GM21576 (cell line): ENCODE measurements around the gene SORCS2.

Source experiments
- ATAC-seq: cut with Tn5 transposase; IDR thresholded peaks from one replicate; pipeline ENCODE4 v1.9.1; 2021; ENCODE audit warnings: mild to moderate bottlenecking, moderate library complexity; ENCODE audit not compliant: unreplicated experiment

The SORCS2 gene

DNA sequence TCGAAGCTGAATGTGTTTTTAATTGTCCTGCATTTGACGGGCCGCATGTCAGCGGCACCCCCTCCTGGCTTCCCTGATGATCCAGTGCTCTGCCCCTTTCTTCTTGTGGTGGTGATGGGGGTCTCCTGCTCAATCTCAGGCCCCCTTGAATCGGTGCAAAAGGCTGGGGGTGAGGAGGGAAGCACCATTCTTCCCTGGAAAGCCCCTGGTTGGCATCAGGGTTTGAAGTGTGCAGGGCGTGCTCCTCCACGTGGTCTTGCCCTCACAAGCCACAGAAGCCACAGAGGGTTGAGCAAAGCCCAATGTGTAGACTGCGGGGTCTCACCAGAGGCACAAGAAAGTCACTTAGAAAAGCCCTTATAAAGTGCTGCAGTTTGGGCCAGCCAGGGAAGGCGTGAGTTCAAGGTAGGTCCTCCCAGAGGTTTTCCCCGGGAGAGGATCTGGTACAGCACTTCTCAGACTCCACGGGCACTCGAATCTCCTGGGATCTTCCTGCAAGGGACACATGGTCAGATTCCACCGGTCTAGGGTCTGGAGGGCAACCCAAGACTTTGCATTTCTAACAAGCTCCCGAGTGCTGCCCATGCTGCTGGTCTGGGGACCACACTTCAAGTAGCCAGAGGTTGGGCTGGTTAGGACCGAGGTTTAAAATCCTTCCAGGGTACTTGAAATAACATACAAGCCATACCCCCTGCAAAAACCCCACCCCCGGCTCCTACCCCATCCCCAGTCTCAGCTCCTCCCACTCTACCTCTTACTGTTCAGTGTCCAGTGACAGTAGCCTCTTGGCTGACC, 207.3 kb downstream of the SORCS2 start:
- no peak for ATAC-seq

DNA sequence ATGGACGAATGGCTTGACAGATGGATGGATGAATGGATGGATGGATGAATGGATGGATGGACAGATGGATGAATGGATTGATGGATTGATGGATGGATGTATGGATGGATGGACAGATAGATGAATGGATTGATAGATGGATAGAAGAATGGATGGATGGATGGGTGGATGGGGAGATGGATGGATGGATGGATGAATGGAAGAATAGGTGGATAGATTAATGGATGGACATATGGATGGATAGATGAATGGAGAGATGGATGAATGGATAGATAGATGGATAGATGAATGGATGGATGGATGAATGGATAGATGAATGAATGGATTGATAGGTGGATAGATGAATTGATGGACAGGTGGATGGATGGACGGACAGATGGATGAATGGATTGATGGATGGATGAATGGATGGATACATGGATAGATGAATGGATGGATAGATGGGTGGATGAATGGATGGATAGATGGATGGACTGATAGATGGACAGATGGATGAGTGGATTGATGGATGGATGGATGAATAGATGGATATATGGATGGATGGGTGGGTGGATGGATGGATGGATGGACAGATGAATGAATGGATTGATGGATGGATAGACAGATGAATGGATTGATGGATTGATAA, 208.4 kb downstream of the SORCS2 start:
- no peak for ATAC-seq

DNA sequence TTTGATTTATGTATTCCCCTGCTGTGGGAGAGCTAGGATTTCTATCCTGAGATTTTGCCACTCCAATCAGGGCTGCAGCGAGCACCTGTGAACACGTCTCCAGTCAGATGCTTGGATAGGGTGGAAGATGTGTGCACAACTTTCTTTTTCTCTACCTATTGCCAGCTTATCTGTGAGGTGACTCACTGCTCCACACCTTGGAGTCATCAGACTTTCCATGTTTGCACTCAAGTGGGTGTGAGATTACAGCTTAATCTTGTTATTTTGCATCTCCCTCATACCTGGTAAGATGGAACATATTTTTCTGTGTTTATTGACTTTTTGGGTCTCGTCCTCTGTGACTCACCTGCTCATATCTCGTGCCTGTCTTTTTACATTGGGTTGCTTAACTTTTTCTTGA, 210.2 kb downstream of the SORCS2 start:
- ATAC-seq: no peak

DNA sequence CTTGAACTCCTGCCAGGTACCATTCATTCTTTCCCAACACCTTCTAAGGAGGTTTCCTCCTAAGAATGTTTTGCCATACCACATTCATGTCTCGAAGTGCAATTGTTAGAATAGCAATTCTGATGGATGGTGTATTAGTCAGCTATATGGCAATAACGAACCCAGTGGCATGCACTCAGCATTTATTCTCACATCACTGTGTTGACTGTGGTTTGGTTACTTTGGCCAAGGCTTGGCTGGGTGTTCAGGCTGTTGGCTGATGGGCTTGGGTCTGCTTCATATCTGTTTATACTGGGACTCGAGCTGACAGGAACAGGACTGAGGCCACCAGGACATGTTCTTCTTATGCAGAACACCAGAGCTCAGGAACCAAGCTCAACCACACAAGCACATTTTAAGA, 210.7 kb downstream of the SORCS2 start:
- ATAC-seq: no peak

DNA sequence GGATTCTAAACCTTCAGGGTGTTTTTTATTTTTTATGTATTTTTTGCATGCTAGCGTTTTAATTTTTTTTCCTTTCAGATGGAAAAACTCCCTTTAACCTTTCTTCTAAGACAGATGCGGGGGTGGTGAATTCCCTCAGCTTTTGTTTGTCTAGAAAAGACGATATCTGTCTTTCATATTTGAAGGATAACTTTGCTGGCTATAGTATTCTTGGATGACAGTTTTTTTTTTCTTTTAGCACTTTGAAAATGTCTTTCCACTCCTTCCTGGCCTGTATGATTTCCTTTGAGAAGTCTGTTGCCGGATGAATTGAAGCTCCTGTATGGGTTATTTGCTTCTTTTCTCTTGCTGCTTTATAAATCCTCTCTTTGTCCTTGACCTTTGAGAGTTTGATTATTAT, 215.8 kb downstream of the SORCS2 start:
- ATAC-seq: no peak

DNA sequence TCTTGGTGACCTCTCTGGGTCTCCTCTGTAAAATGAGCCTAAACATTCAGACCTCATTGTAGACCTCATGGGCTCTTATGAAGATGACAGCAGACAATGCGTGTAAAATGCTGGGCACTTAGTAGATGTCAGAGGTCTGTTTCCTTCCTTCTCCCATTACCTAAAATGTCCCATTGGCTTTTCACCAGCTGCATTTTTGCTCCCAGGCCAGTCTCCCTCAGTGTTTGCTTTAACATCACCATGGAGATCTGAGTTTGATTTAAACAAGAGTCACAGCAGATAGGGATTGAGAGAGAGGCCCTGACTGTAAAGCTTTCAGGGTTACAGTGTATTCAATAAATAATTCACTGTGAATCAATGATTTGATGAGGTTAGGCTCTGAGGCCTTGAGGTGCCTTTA, 218.1 kb downstream of the SORCS2 start:
- no peak for ATAC-seq

DNA sequence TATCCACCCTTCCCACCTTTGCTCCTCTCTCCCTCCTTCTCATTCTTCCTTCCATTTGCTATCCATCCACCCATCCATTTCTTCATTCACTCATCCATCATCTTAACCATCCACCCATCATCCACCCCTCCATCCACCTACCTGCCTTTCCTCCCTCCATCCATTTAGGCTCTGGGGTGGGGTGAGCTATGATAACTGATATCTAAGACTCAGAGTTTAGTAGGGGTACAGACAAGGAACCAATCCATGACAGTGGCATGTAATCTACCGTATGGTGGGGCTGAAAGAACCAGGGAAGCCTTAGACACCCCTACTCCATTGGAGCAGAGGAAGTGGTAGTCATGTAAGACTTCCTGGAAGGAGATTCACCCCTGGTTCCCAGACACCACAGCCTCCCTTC, 219.2 kb downstream of the SORCS2 start:
- no peak for ATAC-seq

DNA sequence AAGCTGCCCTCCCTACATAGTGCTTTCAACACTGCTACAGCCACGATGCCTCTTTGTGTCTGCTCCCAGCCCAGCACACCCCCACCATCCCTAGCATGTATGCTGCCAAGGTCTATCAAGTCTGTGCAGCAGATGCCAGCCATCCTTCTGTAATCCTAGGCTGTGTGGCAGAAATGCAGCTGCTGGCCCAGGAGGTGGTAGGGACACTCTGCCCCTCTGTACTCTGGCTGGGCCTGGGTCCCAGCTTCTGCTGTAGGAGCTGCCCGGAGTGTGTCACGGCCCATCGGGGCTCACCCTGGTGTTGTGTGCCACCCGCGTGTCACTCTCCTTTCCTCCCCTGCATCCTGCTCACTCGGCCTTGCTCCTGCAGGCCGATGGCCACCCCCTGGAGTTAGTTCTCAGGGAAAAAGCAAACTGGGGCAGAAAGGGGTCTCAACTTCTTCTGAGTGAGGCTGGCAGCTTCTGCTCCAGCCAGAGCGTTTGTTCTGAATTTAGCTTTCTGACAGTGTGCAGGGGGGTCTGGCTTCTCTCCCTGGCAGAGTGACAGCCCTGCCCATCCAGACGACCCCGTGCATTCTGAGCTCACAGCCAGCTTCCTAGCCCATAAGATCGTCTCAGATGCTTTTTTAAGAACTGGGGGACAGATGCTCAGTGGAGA, 219.7 kb downstream of the SORCS2 start:
- no peak for ATAC-seq

DNA sequence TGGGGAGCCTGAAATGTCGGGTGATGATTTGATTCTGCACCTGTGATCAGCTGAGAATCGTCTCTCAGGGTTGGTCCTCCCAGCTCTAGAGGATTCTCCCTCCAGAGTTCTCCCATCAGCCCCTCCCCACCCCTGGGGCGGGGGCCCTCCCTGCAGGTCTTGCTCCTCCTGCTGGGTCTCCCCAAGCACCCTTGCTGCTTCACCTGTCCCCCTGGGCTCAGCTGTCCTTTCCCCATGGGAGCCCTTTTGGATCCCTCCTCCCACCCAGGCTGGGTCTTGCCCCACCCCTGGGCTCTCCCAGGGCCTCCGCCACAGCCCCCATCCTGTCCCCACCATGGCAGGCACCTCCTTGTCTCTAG, 220.2 kb downstream of the SORCS2 start:
- ATAC-seq: no peak

DNA sequence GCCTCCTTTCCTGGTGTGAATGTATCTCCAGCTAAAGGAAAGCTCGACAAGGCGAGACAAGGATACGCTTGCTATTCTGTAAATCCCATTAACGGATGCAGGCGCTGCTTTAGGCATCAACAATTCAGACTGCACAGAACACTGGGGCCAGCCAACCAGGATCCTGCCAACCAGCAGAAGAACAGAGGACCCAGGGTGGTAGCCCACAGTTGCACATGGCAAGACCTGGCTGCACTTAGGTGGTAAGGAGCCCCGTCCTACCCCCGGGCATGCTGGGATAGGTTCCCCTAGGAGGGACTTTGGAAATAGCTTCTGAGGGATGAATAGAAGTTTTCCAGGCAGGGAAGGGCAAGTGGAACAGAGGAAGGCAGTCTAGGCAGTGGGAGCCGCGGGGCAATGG, 221.7 kb downstream of the SORCS2 start:
- ATAC-seq: no peak

DNA sequence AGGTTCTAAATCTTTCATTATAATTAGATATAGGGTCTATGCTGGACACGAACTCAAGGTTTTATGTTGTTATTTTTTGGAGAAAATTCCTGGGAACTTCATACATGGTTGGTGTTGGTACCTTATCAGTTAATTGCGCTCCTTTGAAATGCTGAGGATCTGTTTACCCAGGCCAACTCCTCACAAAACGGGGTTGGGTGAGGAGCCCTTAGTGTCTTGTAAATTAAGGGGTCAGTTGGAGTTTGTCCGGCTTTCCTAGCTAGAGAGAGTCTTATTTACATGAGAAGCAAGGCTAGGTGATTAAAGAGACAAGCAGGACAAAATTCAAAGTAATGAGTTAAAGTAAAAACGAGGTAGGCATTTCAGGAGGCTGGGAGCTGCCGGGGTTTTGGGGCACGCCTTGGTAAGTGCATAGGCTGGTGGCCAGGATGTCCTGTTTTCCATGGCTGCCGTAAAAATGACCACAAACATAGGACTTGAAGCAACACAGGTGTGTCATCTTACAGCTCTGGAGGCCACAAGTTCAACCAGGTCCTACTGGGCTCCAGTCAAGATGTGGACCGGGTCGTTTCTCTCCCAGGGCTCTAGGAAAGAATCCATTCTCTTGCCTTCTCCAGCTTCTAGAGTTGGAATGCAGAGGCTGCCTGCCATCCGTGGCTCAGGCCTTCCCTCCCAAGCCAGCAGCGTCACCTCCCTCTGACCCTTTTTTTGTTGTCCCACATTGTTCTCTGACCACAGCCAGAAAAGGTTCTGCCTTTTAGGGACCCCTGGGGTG, 222.6 kb downstream of the SORCS2 start:
- no peak for ATAC-seq

DNA sequence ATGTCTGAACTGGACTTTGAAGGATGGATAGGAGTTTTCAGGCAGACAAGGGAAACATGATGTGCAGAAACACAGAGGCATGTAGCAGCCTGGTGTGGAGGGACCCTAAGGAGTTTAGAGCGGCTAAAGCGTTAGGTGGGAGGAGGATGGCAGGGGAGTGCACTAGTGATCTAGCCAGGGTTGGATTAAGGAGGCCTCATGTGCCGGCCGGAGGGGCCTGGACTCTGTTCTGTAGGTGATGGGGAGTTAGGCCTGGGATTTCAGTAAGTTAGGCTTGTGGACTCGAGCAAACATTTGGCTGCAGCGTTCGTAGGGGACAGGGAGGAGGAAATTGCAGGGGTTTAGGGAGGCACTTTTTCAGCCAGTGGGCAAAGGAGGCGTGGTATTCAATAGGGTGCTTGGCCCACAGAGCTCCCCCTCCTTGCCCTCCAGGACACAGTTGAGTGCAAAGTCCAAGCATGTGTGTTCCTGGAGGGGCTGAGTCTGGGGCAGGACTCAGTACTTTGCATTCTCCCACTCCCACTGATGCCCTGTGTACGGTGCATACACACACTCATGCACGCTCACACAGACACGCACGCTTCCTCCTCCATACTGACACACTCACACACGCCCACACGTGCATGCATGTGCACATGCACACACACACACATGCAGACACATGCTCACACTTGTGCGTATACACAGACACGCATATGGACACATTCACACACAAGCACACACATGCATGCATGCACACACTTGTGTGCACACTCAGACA, 223.8 kb downstream of the SORCS2 start:
- ATAC-seq: no peak

DNA sequence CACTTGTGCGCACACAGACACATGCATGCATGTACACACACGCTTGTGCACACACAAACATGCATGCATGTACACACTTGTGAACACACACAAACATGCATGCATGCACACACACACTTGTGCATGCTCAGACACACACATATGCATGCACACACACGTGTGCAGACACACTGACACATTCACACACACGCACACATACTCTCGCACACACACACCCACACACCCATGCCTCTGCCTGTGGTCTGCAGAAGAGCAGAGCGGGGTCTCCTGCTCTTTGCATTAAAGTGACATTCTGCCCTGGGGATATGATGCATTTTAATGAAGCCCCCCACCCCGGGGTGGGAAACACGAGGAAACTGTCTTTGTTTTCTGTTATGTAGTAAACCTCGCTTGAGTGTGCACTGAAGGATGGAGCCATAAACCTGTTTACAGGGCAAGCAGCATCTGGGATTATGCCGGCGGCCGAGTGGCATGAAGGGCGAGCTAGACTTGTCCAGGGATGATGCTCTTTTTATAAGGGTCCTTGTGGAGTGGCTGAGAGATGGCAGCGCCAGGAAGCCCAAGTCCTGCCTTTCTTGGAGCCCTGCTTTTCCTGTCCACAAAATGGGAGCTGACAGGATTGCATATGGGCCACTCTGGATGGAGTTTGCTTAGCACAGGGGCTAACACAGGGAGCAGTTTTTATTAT, 224.6 kb downstream of the SORCS2 start:
- ATAC-seq: no peak

DNA sequence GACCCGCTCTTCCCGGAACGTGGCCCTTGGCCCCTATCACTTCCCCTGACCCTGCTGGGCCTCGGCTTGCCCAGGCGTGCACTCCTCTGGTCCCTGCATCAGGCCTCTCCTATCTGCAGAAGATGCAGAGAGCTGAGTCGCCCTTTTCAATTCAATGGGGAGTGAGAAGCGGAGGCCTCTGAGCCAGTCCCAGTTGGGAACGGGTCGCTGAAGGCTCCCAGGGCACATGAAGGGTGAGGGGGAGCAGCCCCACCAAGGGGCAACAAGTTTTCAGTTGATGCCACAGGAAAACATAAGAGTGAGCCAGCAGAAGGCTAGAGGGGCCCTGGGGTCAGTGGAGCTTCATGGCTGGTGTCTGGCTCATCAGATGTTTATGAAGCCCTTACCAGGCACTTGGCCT, 225.3 kb downstream of the SORCS2 start:
- no peak for ATAC-seq

DNA sequence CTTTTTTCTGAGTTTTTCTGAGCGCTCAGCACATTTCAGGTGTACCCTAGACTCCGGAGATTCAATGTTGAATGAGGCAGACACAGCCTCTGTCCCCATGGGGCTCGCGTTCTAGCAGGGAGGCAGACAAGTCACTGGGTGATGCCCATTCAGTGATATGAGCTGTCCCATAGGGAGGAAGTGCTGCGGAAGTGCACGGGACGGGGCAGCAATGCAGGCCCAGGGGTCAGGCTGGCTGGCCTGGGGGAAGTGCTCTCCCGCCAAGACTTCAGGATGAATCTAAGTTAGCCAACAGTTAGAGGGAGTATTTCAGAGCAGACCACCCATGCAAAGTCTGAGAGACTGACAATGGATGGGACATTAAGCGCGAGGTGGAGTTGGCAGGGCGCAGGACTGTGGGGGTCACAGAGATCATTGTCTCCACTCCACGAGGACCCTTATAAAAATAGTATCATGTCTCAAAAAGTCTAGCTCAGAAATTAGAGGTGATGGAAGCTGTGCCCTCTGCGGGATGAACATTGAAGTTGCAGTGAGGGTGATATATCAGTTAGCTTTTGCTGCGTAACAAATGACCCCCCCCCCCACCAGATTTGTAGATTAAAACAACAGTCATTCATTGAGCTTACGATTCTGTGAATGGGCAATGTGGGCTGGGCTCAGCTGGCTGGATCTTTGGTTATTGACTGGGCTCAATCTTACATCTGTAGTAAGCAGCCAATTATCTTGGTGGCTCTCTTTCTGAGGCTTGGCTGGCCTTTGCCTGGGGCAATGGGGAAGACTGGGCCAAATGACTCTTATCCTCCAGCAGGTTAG, 226.0 kb downstream of the SORCS2 start:
- no peak for ATAC-seq

DNA sequence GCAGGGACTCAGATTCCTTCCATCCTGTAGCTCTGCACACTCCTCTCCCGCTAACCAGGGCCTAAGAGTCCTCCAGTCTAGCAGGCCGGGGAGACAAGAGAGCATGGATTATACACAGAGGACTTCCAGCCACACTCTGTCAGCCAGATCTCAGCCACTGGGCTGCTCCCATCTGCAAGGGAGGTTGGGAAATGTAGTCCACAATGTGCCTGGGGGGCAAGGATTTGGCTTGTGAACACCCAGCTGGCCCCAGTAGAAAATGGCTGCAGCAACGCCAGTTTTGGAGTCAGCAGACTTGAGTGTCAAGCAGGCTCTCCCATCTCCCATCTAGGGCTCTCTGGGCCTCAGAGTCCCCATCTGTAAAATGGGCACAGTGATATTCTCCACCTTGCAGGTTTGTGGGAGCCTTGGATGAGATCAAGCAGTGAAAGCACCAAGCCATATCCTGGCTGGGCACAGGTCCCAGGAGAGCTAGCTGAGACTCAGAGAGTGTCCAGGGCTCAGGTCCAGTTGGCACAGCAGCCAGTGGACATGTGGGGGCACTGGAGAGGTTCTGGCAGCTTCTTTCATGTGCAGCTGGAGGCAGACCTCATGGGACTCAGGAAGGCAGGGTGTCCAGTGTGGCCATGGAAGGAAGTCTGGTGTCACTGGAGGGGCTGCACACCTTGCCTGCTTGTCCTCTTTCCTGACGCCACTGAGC, 227.8 kb downstream of the SORCS2 start:
- ATAC-seq: no peak

DNA sequence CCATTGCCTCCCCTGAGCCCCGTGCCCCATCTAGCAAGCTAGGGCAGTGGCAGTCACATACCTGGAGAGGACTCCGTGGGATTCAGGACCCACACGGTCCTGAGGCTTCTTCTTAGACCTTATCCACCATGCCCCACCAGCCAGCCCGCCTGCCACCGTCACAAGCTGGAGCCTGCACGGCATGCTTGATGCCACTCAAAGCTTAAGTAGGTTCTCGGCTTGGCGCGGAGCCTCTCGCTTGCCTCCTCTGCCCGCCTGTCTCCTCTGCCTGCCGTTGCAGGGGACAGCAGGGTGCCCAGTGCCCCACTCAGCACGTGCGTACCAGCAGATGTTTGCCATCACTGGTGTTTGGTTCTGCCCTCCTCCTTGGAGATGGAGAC, 228.3 kb downstream of the SORCS2 start:
- ATAC-seq: no peak

DNA sequence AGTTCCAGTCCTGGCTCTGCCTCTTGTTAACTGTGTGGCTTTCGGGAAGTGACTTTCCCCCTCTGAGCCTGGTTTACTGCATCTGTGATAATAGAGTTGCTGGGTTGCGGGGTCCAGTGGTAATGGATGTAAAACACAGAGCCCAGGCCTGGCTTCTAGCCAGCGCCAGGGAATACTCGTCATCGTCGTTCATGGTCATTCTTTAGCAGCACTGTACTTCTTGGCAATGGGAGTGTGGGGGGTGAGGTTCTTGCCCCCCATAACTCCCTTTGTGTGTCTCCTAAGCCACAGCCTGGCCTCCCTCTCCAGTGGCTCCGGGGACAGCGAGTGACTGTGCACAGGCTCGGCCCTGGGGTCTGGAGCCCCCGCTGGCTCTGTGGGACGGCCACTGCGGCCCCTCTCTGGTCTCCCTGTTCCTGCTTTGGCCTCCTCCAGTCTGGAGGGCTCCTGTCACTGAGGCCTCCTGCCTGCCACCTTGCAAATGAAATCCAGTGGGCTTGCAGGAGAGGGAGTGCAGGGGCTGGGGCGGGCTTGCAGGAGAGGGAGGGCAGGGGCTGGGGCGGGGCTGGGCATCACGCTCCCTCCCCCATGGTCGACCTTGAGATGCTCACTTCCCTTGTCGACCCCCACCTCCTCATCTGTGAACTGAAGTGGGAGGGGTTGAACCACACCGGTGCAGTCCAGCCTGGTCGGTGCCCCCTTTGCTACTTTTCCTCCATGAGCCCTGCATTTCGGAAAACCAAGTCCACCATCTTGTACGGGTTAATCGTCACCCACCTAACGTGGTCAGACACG, 229.2 kb downstream of the SORCS2 start:
- no peak for ATAC-seq
